ENCODE measurements around the gene PTOV1. TPM values are rescaled to one million over a fixed set of nuclear protein-coding genes. Genes with fewer than 3 reads are reported as not detected.

PTOV1 gene
- total RNA-seq, 4 donors from 2014 or later: 52.9 to 89.1 (median 60.0) TPM

- no peaks in the 10 kb centered on the region for H3K27me3 ChIP-seq
- no peak for ATAC-seq
- TF ChIP-seq POLR2A (IDR thresholded peaks at IDR 0.05): no peak
- TF ChIP-seq POLR2AphosphoS5 (IDR thresholded peaks at IDR 0.05): no peak
- TF ChIP-seq CTCF (IDR thresholded peaks at IDR 0.05): no peak
- no peak for TF ChIP-seq EP300 (IDR thresholded peaks at IDR 0.05)
- WGBS, 2 donors (ENCODE audit: low coverage in 1 of 2): 97% methylated on average over 6 of the region's 8 CpGs; no CpG with 5 or more reads in 1 of the 2 donors
- no peaks in the 10 kb centered on the region for H3K9me3 ChIP-seq
- H3K4me3 ChIP-seq: no peak overlapping the region
- H3K4me1 ChIP-seq: no peaks in the 10 kb centered on the region
- peaks cover 0 to 100% of the 10 kb centered on the region in 2 donors for H3K36me3 ChIP-seq
- H3K27ac ChIP-seq: no peak overlapping the region
Observed at GRCh38 chr19:49831592-49831991, 19.4 kb upstream of the PTOV1 start.

- H3K9me3 ChIP-seq: no peaks in the 10 kb centered on the region
- no peaks in the 10 kb centered on the region for H3K4me1 ChIP-seq
- WGBS, 2 donors (ENCODE audit: low coverage in 1 of 2): 40 to 69% methylated on average over 5 of the region's 9 CpGs
- TF ChIP-seq POLR2AphosphoS5 (IDR thresholded peaks at IDR 0.05): no peak
- no peak for TF ChIP-seq POLR2A (IDR thresholded peaks at IDR 0.05)
- TF ChIP-seq CTCF (IDR thresholded peaks at IDR 0.05): no peak
- TF ChIP-seq EP300 (IDR thresholded peaks at IDR 0.05): no peak
- ATAC-seq: no peak
- no peaks in the 10 kb centered on the region for H3K27me3 ChIP-seq
- H3K4me3 ChIP-seq: no peak overlapping the region
- no peak overlapping the region for H3K27ac ChIP-seq
- H3K36me3 ChIP-seq: peaks cover 0 to 100% of the 10 kb centered on the region in 2 donors
Observed at GRCh38 chr19:49832556-49832955, 18.4 kb upstream of the PTOV1 start.

- Histone ChIP-seq H3K27ac (no peak overlapping the region), H3K36me3 (peaks cover 0 to 100% of the 10 kb centered on the region in 2 donors), H3K9me3 (no peaks in the 10 kb centered on the region), H3K27me3 (no peaks in the 10 kb centered on the region), H3K4me1 (no peaks in the 10 kb centered on the region), H3K4me3 (no peak overlapping the region)
- TF ChIP-seq POLR2A (IDR thresholded peaks at IDR 0.05) (no peak), EP300 (IDR thresholded peaks at IDR 0.05) (no peak), CTCF (IDR thresholded peaks at IDR 0.05) (no peak), POLR2AphosphoS5 (IDR thresholded peaks at IDR 0.05) (no peak)
- no peak for ATAC-seq
- no CpG with 5 or more reads among the region's 7 CpGs for WGBS, 2 donors (ENCODE audit: low coverage in 1 of 2)
Observed at GRCh38 chr19:49833599-49833998, 17.4 kb upstream of the PTOV1 start.

- no peaks in the 10 kb centered on the region for H3K9me3 ChIP-seq
- TF ChIP-seq EP300 (IDR thresholded peaks at IDR 0.05) (no peak), POLR2A (IDR thresholded peaks at IDR 0.05) (no peak), CTCF (IDR thresholded peaks at IDR 0.05) (no peak), POLR2AphosphoS5 (IDR thresholded peaks at IDR 0.05) (no peak)
- H3K4me3 ChIP-seq: no peak overlapping the region
- ATAC-seq: no peak
- peaks cover 0 to 99% of the 10 kb centered on the region in 2 donors for H3K36me3 ChIP-seq
- no CpG with 5 or more reads among the region's 12 CpGs for WGBS, 2 donors (ENCODE audit: low coverage in 1 of 2)
- no peak overlapping the region for H3K27ac ChIP-seq
- H3K27me3 ChIP-seq: no peaks in the 10 kb centered on the region
- H3K4me1 ChIP-seq: no peaks in the 10 kb centered on the region
Observed at GRCh38 chr19:49835562-49835961, 15.4 kb upstream of the PTOV1 start.

GRCh38 chr19:49836176-49837008 is 14.6 kb upstream of the PTOV1 start:
- peaks cover 0 to 96% of the 10 kb centered on the region in 2 donors for H3K36me3 ChIP-seq
- no peaks in the 10 kb centered on the region for H3K4me1 ChIP-seq
- WGBS, 2 donors (ENCODE audit: low coverage in 1 of 2): no CpG with 5 or more reads among the region's 20 CpGs

More at GRCh38 chr19:49836176-49837008, 14.6 kb upstream of the PTOV1 start:
- Histone ChIP-seq H3K4me3 (no peak overlapping the region), H3K27me3 (no peaks in the 10 kb centered on the region), H3K27ac (no peak overlapping the region), H3K9me3 (no peaks in the 10 kb centered on the region)
- no peak for TF ChIP-seq POLR2A (IDR thresholded peaks at IDR 0.05)
- no peak for TF ChIP-seq POLR2AphosphoS5 (IDR thresholded peaks at IDR 0.05)
- TF ChIP-seq EP300 (IDR thresholded peaks at IDR 0.05): no peak
- TF ChIP-seq CTCF (IDR thresholded peaks at IDR 0.05): no peak
- ATAC-seq: no peak

All from gastroesophageal sphincter (tissue), 4 donors.